Measurements from ENCODE around the gene SEZ6L2. TPM values are rescaled to one million over a fixed set of nuclear protein-coding genes. Genes with fewer than 3 reads are reported as not detected.

SEZ6L2 gene
- total RNA-seq, 1 experiment from 2014 or later = 44.7 TPM

DNA sequence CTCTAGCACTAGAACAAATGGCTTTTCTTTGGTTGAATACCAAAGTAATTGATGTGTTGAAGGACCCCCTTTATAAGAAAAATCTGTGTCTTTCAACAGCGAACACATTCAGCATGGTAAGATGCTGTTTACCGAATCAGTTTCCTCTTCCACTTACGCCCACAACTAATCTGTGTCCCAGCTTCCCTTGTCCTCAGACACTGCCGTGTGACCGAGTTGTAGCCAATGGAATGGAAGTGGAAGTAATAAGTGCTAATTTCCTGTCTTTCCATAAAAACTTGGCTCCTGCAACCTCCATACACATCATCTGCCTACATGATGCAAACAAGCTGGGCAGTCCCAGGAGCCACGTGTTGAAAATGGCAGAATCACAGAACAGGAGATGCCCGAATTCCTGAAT is 46.7 kb downstream of the SEZ6L2 start:
- H4K5ac ChIP-seq (ENCODE audit: insufficient read length, low read depth, low read length) = no peak overlapping the region
- no peak for DNase-seq
- no peaks in the 10 kb centered on the region for H3K4me1 ChIP-seq (ENCODE audit: insufficient read depth, low read length)
- H3K79me2 ChIP-seq (ENCODE audit: insufficient read depth, low read length) = no peaks in the 10 kb centered on the region
- no peak overlapping the region for H3K4me2 ChIP-seq (ENCODE audit: insufficient read depth, insufficient read length, low read length)
- peaks cover 7 to 10% of the 10 kb centered on the region in 2 experiments for H3K4me1 Mint-ChIP-seq
- no peak overlapping the region for H3K4ac ChIP-seq (ENCODE audit: low read depth, low read length)
- no peak overlapping the region for H3K27ac ChIP-seq (ENCODE audit: insufficient read length, low read depth, low read length)
- no peaks in the 10 kb centered on the region; a peak in 3 of 7 replicates for H3K36me3 Mint-ChIP-seq (ENCODE audit: insufficient read depth in 1 of 3, low read depth in 3 of 3)
- H2AK5ac ChIP-seq (ENCODE audit: insufficient read length, low read length) = no peak overlapping the region
- no peak overlapping the region for H3K4me3 Mint-ChIP-seq
- no peak overlapping the region for H3K27ac Mint-ChIP-seq
- H3K14ac ChIP-seq (ENCODE audit: insufficient read depth, low read length) = no peak overlapping the region
- H3T11ph ChIP-seq (ENCODE audit: low read length) = no peak overlapping the region
- no peaks in the 10 kb centered on the region for H3K27me3 Mint-ChIP-seq (ENCODE audit: low read depth)
- no peaks in the 10 kb centered on the region for H3K27me3 ChIP-seq (ENCODE audit: insufficient read depth, low read length)
- no peak overlapping the region for H4K8ac ChIP-seq (replicated peaks; ENCODE audit: insufficient read length, low read depth, low read length)
- no peaks in the 10 kb centered on the region for H3K79me1 ChIP-seq (ENCODE audit: insufficient read depth, low read depth, low read length, poor library complexity, severe bottlenecking)
- no peak overlapping the region for H4K91ac ChIP-seq (ENCODE audit: insufficient read length, low read depth, low read length)
- H2BK15ac ChIP-seq (ENCODE audit: low read depth, low read length) = no peak overlapping the region
- H2BK20ac ChIP-seq (ENCODE audit: low read depth, low read length, poor library complexity, severe bottlenecking) = no peak overlapping the region
- TF ChIP-seq, protein P1, sequence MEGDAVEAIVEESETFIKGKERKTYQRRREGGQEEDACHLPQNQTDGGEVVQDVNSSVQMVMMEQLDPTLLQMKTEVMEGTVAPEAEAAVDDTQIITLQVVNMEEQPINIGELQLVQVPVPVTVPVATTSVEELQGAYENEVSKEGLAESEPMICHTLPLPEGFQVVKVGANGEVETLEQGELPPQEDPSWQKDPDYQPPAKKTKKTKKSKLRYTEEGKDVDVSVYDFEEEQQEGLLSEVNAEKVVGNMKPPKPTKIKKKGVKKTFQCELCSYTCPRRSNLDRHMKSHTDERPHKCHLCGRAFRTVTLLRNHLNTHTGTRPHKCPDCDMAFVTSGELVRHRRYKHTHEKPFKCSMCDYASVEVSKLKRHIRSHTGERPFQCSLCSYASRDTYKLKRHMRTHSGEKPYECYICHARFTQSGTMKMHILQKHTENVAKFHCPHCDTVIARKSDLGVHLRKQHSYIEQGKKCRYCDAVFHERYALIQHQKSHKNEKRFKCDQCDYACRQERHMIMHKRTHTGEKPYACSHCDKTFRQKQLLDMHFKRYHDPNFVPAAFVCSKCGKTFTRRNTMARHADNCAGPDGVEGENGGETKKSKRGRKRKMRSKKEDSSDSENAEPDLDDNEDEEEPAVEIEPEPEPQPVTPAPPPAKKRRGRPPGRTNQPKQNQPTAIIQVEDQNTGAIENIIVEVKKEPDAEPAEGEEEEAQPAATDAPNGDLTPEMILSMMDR (conservative IDR thresholded peaks at IDR 0.05) = no peak
- no peak overlapping the region for H2BK5ac ChIP-seq (ENCODE audit: insufficient read length, low read length)
- no peak overlapping the region for H2AFZ ChIP-seq (ENCODE audit: low read length)
- H3K56ac ChIP-seq (ENCODE audit: insufficient read length, low read depth, low read length) = no peak overlapping the region
- no peak overlapping the region for H2BK12ac ChIP-seq (ENCODE audit: insufficient read length, low read depth, low read length)
- WGBS (ENCODE audit: extremely low coverage, insufficient read length, low lambda C conversion rate) = no CpG with 5 or more reads among the region's 7 CpGs
- H3K9ac ChIP-seq (ENCODE audit: extremely low read depth, insufficient read length, low read length) = no peak overlapping the region
- no peaks in the 10 kb centered on the region for H4K20me1 ChIP-seq (ENCODE audit: control insufficient read depth, insufficient read depth, insufficient read length)
- H2BK120ac ChIP-seq (ENCODE audit: low read depth, low read length, poor library complexity, severe bottlenecking) = no peak overlapping the region
- H3K18ac ChIP-seq (ENCODE audit: insufficient read length, low read depth, low read length) = no peak overlapping the region
- no peaks in the 10 kb centered on the region for H3K23me2 ChIP-seq (ENCODE audit: insufficient read length, low read depth, low read length, poor library complexity, severe bottlenecking)
- no peaks in the 10 kb centered on the region for H3K9me3 ChIP-seq (ENCODE audit: control insufficient read depth, low read depth, low read length)
- H3K9me3 Mint-ChIP-seq = no peaks in the 10 kb centered on the region
- H3K23ac ChIP-seq (ENCODE audit: insufficient read length, low read depth, low read length) = no peak overlapping the region

Data from H9 (cell line).